GM19193 (cell line): ENCODE measurements around the gene MDGA2.

Experiments
- POLR2A ChIP-seq: IDR thresholded peaks from 4 replicates; pipeline ENCODE4 v1.6.1; 2011; ENCODE audit not compliant: insufficient read depth, insufficient read length; ENCODE audit errors: extremely low read depth

The MDGA2 gene

DNA sequence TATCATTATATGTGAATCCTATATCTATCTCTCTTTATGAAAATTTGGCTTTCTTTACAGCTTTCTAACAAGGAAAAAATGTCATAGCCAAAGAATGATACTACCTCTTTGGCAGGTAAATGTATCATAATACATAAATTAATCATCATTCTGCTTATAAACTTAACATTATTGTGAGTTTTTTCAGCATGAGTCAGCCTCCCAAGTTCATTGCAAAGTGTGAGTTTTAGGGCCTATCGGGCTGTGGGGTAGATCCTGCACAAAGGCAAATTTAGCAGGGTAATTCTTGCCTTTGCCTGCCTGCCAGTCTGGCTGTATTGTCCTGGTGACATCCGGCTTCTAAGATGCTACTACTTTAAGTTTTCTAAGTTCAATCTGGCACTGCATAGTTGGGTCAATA lies 412.6 kb downstream of the MDGA2 start:
- TF ChIP-seq POLR2A: no peak

DNA sequence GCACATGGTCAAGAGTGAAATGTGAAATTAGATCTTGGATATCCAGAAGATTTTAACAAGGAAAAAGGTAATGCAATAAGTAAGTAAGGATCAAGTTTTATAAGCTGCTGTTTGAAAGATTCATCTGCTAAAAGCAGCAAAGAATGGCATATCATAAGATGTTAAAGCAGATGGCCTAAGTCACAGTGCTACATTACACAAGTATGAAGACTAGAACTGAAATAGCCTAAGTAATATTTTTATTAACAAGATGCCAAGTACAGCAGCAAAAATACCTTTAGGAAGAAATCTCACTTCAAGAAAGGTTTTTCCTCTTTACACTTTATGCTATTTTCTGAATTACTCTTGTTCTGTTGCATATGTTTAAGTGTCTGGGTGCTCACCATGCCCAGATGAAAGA lies 414.1 kb downstream of the MDGA2 start:
- TF ChIP-seq POLR2A: no peak

DNA sequence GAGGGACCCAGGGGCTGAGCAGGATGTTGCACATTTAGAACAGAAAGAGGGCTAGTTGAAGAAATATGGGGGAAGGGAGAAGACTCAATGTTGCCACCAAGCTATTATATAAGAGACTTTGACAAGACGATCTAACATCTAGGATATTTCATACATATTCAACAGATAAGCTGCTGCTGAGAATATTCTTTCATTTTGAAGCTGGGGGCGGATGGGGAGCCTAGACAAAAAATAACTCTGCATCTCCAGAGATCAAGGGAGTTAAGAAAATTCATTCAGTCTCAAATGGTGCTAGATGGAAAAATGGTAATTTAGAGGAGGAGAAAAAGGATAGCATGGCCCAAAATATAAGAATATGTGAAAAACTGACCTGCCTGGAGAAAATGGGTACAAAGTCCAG lies 415.6 kb downstream of the MDGA2 start:
- TF ChIP-seq POLR2A: no peak

DNA sequence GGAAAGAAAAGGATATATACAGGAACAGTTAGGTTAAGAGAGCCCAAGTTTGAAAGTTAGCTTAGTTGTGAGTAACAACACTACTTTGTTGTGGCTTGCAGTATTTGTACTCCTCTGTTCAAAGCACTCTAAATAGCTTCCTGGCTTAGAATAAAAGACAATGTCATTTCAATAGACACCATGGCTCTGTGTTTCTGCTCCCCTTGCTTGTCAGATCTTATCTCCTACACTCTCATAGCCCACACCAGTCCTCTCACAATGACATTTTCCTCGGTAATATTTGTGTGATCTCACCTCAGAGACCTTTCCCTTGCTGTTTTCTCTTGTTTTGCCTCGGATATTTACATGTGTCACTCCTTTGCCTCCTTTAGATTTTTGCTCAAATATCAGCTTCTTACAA lies 418.4 kb downstream of the MDGA2 start:
- no peak for TF ChIP-seq POLR2A

DNA sequence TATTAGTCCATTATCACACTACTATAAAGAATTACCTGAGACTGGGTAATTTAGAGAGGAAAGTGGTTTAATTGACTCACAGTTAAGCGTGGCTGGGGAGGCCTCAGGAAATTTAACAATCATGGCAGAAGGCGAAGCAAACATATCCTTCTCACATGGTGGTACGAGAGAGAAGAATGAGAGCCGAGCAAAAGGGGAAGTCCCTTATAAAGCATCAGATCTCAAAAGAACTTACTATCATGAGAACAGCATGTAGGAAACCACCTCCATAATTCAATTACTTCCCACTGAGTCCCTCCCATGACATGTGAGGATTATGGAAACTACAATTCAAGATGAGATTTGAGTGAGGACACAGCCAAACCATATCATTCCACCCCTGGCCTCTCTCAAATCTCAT lies 422.6 kb downstream of the MDGA2 start:
- no peak for TF ChIP-seq POLR2A

DNA sequence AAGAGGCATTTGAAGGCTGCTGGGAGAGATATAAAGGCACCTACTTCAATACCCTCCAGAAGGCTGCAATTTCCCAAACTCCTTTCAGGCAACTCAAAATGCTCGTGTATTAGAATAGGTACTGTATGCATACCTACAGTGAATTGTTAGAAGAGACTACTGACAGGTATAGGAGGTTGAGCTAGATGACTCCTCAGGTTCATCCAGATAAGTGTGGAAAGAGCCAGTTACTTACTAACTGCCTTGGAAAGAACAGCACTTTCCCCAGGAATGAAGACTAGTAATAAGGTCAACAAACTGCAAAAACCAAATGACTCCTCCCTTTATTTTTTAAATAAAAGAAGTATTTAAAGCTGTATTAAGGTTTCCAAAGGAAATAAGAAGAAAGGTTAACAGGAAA lies 429.0 kb downstream of the MDGA2 start:
- TF ChIP-seq POLR2A: no peak

DNA sequence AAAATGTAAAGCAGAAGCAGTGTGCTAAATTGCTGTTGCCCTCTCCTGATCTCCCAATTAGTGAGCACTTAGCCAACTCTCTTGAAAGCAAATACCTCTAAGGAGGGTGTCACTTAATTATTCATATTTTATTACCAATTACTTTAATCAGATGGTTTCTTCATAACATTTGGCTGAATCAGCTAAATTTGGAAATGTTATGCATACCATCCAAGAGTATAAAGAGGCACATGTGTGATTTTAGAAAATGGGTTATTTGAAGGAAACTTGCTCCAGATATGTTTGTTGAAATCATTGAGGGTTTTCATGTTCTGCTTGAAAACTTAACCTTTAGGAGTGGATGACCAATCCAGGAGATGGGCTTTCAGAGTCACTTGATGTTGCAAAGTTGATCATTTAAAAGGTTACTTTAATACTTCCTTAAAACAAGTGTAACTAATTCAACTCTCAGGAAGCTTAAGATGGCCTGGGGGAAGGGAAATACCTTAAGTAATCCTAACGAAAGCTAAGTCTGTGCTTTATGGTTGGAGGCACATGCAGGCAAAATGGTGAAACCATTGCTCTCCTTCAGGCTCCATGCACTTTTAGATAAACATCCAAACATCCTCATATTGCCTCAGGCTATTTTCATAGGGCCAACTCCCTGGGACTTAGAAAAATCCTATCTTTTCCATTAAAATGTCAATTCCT lies 434.5 kb downstream of the MDGA2 start:
- TF ChIP-seq POLR2A: no peak

DNA sequence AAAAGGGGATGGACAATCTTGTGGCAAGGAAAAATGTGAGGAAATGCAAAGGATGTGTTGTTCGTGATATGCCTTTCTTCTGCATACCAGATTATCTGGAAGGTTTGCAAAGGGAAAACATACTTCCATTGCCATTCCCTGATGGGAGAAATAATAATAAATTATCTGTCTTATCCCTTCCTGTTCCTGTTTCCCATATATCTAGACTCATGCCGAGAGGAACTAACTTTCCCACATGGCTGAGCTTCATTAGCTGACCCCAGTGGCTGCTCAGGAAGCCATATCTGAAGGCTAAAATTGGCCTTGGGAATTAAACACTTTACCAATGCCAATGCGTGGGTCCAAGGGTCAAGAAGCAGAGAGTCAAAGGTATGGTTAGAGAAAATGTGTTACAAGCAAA lies 439.8 kb downstream of the MDGA2 start:
- no peak for TF ChIP-seq POLR2A

DNA sequence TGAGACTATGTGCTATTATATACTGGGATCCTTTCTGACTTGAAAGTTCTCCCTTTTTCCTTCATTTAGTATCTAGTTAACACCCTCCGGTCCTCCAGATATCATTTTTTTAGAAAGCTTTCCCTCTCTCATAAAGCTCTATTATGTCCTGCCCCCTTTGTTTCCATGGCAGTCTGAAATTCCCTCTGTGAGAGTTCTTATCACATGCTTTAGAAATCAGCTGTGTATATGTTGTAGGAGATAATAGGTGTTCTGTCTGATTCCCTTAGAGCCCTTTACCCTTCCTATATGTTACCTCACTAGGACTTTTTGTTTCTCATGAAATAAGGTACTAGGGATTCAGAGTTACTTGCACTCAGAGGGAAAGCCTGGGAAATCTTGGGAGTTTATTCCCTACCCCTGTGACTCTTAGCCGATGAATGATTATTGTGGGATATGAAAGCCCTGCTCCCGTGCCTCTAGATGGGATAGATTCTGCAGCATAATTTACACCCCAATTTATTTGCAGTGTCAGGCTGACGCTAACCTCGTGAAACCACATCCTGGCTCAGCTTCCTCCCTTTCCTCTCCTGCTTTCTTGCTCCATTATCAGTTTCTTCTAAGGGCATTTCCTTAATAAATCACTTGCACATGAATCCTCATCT lies 448.4 kb downstream of the MDGA2 start:
- no peak for TF ChIP-seq POLR2A

DNA sequence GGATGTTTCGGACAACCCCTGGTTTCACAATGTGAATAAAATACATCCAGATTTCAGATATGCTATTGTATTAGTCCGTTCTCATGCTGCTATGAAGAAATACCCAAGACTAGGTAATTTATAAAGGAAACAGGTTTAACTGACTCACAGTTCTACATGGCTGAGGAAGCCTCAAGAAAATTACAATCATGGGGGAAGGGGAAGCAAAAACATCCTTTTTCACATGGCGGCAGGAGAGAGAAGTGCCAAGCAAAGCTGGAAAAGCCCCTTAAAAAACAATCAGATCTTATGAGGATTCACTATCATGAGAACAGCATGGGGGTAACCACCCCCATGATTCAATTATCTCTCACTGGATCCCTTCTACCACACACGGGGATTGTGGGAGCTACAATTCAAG lies 451.7 kb downstream of the MDGA2 start:
- TF ChIP-seq POLR2A: no peak

DNA sequence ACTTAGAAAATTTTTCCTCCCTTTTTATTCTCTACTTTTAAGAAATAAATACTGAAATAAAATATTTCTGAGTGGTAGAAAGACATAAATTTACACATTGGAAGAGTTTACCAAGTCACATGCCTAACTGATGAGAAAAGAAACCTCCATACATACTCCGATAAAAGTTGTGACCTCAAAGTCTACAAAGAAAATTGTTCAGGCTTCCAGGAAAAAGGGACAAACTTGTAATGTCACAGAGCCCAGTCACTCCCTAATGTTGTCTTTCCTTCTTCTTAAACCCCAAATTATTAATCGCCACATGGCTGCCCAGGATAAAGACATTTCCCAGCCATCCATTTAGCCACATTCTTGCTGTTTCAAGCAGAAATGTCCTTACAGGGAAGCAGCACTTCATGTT lies 455.3 kb downstream of the MDGA2 start:
- no peak for TF ChIP-seq POLR2A

DNA sequence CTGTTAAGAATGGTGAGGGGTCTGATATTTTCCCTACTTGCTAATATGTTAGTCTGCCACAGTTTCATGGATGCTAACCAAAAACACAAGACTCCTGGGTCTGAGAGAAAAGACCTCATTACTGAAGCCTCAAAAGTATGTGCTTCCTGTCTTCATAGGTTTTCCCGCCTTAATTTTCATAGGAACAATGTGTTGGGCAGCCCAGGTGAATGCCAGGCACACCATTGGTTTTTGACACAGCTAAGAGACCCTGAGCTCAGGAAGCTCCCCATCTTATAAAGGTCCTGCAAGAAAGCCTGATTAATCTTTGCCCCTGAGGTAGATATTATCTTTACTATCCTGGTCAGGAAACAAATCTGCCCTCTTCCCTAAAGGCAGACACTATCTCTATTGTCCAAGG lies 464.1 kb downstream of the MDGA2 start:
- TF ChIP-seq POLR2A: no peak

DNA sequence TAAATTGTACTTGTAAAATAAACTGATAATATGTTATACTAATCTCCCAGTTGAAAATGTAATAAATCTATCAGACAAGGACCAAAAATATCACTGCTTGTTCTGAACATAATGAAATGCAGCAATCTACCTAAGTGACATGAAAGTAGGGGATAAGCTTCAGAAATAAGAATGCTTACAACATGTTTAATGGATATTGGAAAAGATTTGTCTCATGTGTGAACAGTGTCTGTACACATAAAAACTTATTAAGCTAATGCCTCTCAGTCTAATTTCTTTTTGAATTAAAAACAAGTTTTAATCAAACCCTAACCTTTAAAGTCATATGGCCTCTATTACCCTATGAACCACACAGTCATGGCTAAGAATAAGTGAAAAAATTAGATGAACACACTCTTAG lies 465.3 kb downstream of the MDGA2 start:
- no peak for TF ChIP-seq POLR2A

DNA sequence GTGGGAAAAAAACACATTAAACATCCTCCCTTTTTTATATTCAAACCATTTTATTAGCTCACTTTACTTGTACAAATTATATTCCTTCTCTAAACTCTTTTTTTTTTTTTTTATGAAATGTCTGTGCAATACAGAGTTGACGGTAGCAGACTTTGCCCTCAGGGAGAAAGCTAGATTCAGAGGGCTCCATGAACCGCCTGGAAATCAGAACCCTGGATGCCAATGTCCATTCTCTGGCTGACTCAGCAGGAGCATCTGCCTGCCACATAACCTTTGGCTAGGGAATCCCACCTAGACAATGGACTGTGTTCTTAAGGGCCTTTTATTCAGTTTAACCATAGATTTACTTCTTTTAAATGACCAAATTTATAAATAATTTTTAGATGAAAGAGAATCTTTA lies 467.0 kb downstream of the MDGA2 start:
- TF ChIP-seq POLR2A: no peak

DNA sequence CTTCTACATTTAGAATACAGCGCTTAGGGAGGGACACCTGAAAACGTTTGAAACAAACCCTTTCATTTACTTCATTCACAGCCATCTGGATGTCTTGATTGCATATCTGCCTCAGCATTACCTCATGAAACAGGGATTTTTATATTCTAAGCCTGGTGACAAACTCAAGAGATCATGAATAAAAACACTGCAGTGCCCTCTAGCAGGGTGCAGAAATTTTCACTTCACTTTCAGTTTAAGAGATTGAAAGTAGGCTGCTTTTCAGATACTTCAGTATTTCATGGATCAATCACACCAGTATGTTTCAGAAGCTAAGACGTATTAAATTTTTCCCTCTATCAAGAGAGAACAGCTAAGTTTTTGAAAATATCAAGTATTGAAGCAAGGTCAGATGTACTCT lies 467.8 kb downstream of the MDGA2 start:
- no peak for TF ChIP-seq POLR2A

DNA sequence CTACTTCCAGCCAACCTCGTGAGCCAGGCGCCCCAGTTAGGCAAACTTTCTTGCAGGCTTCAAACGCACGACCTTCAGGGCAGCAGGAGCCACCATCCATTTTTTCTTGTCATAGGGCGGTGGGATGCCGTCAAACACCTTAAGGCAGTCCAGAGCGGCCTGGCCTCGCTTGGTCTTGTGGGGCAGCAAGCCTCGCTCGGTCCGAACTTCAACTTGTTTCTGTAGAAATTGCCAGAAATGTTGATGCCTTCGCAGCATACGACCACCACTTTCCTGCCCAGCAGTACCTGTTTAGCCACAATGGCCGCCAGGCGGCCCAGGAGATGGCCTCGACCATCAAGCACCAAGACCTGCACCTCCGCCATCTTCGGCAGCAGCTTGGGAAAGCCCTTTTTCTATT lies 474.7 kb downstream of the MDGA2 start:
- no peak for TF ChIP-seq POLR2A

DNA sequence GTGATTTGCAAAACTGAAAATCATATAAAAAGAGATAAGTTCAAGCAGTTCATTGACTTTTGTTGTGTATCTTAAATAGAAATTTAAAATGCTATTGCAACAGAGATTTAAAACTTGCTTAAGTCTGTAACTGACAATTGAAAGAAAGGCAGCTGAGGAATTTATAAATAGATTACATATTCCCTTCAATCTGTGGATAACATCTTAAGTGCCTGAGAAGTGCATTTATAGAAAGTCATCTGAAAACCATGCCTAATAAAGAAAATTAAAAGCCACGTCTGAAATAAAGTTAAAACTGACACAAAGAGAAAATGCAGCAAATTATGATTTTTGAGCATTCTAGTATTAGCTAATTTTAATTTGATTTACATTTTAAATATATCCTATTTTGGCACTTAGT lies 479.8 kb downstream of the MDGA2 start:
- TF ChIP-seq POLR2A: no peak
